NCI-H2029 treated with DMSO at 0.1 percent for 48 hours (cell line): Measurements from ENCODE around the gene PCDHGA1.

Experiments used
- DNase-seq: peaks from one replicate; lab custom pipeline; 2025; lab: John Stamatoyannopoulos, UW

The PCDHGA1 gene

DNA sequence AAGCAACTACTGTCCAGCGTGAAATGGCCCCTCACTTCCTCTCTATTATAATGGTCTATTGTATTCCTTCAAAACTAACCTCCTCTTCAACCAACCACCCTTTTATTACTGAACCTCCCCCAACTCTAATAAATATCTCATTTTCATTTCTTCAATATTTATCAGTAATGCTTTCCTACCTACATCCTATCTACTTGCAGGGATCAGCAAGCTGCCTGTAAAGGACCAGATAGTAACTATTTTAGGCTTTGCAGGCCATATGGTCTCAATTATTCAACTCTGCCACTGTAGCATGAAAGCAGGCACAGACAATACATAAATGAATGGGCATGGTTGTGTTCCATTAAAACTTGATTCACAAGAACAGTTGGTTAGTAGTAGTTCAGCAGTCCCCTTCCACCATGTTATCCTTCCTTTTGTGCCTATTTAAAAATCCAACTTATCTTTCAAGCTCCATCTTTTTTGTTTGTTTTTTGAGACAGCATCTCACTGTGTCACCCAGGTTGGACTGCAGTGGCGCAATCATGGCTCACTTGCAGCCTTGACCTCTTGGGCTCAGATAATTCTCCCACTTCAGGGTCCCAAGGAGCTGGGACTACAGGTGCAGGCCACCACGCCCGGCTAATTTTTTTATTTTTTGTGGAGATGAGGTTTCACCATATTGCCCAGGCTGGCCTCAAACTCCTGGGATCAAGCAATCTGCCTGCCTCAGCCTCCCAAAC is 204.3 kb downstream of the PCDHGA1 start:
- no peak for DNase-seq

GRCh38 chr5:141543053-141543452 is 212.7 kb downstream of the PCDHGA1 start:
- DNase-seq = no peak

- DNase-seq = no peak
These were observed 217.2 kb downstream of the PCDHGA1 start for GRCh38 chr5:141547488-141547887.

- no peak for DNase-seq
These were observed 217.6 kb downstream of the PCDHGA1 start for GRCh38 chr5:141547921-141548320.

- DNase-seq = peak; percentile 90
These were observed 227.4 kb downstream of the PCDHGA1 start for GRCh38 chr5:141557681-141558136.

- DNase-seq = no peak
These were observed 227.8 kb downstream of the PCDHGA1 start for GRCh38 chr5:141558150-141558549.

DNA sequence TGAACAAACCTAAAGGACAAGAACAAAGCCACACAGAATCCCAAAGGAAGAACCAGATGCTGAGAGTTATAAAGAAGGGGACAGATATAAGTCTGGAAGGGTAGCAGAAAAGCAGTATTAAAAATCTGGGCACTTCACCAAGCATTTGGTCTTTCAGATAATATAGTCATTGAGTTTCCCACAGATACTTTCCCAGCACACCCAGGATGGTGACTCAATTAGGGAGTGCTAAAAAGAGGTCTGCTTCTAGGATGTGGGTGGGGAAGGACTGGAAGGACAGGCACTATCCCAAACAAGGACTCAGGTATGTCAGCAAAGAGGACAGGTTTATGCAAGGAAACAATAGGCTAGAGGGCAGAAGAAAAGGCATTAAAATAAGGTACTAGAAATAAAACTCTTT is 229.1 kb downstream of the PCDHGA1 start:
- DNase-seq = no peak

GRCh38 chr5:141560151-141560550 is 229.8 kb downstream of the PCDHGA1 start:
- peak; percentile 91 for DNase-seq

- peak; percentile 98 for DNase-seq
These were observed 230.6 kb downstream of the PCDHGA1 start for GRCh38 chr5:141560725-141561483.
